HepG2 (cell line): Measurements from ENCODE around the gene MAP3K3. TPM values are rescaled to one million over a fixed set of nuclear protein-coding genes. Genes with fewer than 3 reads are reported as not detected.

ENCODE experiments used
- ATAC-seq: fragments of 200-7000 bp; cut with Tn5 transposase; 3 replicates; pipeline ENCODE4 v1.9.1; 2020; ENCODE audit warnings: mild to moderate bottlenecking, moderate library complexity
- BruUV-seq: library from RNA; stranded (reverse); fragments of 400-500 nt; replicated peaks from 2 replicates; lab custom pipeline; 2021; lab: Mats Ljungman, UMichigan
- CTCF ChIA-PET: fragments of 300-600 bp; formaldehyde crosslinking; extraction: SDS; loops from one replicate; lab custom pipeline; 2021; ENCODE audit warnings: low total read pairs, inconsistent platforms, low intra/inter-chr PET ratio; lab: Yijun Ruan, JAX
- POLR2A ChIA-PET: fragments of 350-600 bp; sonication (Branson Sonifier 250); formaldehyde crosslinking; loops from one replicate; lab custom pipeline; 2020; ENCODE audit warnings: antibody characterized with exemption, inconsistent platforms; lab: Yijun Ruan, JAX
- DNase-seq: peaks from one replicate; pipeline ENCODE4 v3.0.0-alpha.2; 2015; ENCODE audit warnings: low spot score
- FAIRE-seq: peaks from 3 replicates; lab custom pipeline; 2011; peaks lifted over from hg19 to GRCh38; lab: Jason Lieb, UNC
- H2AFZ ChIP-seq: one replicate; pipeline ENCODE4 v1.6.1; 2011; ENCODE audit warnings: low read length, inconsistent platforms
- H3K27ac ChIP-seq: fragments of 300-600 bp; 3 replicates; pipeline ENCODE4 v1.8.0; 2011; ENCODE audit warnings: mixed run types, mild to moderate bottlenecking, mixed read lengths, low read length, inconsistent platforms; ENCODE audit not compliant: insufficient read depth; ENCODE audit errors: extremely low read length
- H3K27me3 ChIP-seq, 2 experiments: fragments of 200-600 bp in 1 of 2; 2 replicates in 1 of 2; 3 replicates in 1 of 2; pipeline versions ENCODE4 v1.6.0 to v1.8.0; 2011; ENCODE audit warnings: low read length in 2 of 2, mild to moderate bottlenecking in 2 of 2, moderate library complexity in 2 of 2, inconsistent platforms in 1 of 2; ENCODE audit not compliant: insufficient read depth in 2 of 2, control insufficient read depth in 1 of 2
- H3K36me3 ChIP-seq, 2 experiments: fragments of 200-600 bp in 1 of 2; replicated peaks in 1 of 2; 2 replicates in 1 of 2; 3 replicates in 1 of 2; pipeline versions ENCODE4 v1.5.1 to v1.8.0; 2011; ENCODE audit warnings: low read length in 2 of 2, inconsistent platforms in 1 of 2; ENCODE audit not compliant: insufficient read depth in 2 of 2, control insufficient read depth in 1 of 2
- H3K4me1 ChIP-seq: 2 replicates; pipeline ENCODE4 v1.5.1; 2012; ENCODE audit warnings: low read length, inconsistent platforms; ENCODE audit not compliant: insufficient read depth
- H3K4me2 ChIP-seq: 2 replicates; pipeline ENCODE4 v1.6.0; 2011; ENCODE audit warnings: low read depth, low read length, inconsistent platforms
- H3K4me3 ChIP-seq, 3 experiments: fragments of 200-600 bp in 1 of 3; sonication (generic), shearing (Covaris generic) in 1 of 3; replicated peaks in 1 of 3; 2 replicates each; pipeline ENCODE4 v1.5.1; 2011 to 2016; ENCODE audit warnings: low read length in 3 of 3, inconsistent platforms in 2 of 3, low read depth in 2 of 3, mild to moderate bottlenecking in 2 of 3, control low read depth in 1 of 3, mixed read lengths in 1 of 3; ENCODE audit not compliant: insufficient read depth in 1 of 3
- H3K79me2 ChIP-seq: one replicate; pipeline ENCODE4 v1.6.1; 2011; ENCODE audit warnings: low read length, inconsistent platforms; ENCODE audit not compliant: insufficient read depth
- H3K9ac ChIP-seq: 2 replicates; pipeline ENCODE4 v1.6.0; 2011; ENCODE audit warnings: mild to moderate bottlenecking, low read depth, low read length, inconsistent platforms; ENCODE audit not compliant: insufficient read depth
- H3K9me3 ChIP-seq: 2 replicates; pipeline ENCODE4 v1.5.1; 2012; ENCODE audit warnings: mild to moderate bottlenecking, low read length
- H4K20me1 ChIP-seq: 2 replicates; pipeline ENCODE4 v1.6.0; 2011; ENCODE audit warnings: inconsistent platforms, mild to moderate bottlenecking, low read length, moderate library complexity; ENCODE audit not compliant: insufficient read depth
- ATF7 ChIP-seq, 2 experiments: fragments of 450-650 bp in 1 of 2; sonication (generic) in 1 of 2; formaldehyde crosslinking in 1 of 2; IDR thresholded peaks; 2 replicates each; pipeline versions ENCODE4 v1.4.0 to v1.6.1; 2016 to 2020; ENCODE audit warnings: antibody characterized with exemption in 1 of 2, mild to moderate bottlenecking in 1 of 2, missing genetic modification reagents in 1 of 2
- CREM ChIP-seq, 2 experiments: sonication (generic) in 1 of 2; formaldehyde crosslinking in 1 of 2; IDR thresholded peaks; 2 replicates each; pipeline versions ENCODE4 v1.4.0 to v1.6.1; 2016 to 2020; ENCODE audit warnings: antibody characterized with exemption in 1 of 2, mild to moderate bottlenecking in 1 of 2, missing genetic modification reagents in 1 of 2
- GFI1 ChIP-seq: sonication (generic); formaldehyde crosslinking; IDR thresholded peaks from 2 replicates; pipeline ENCODE4 v1.5.0; 2020; ENCODE audit warnings: missing genetic modification reagents, mild to moderate bottlenecking, borderline replicate concordance
- IKZF4 ChIP-seq: sonication (generic); formaldehyde crosslinking; IDR thresholded peaks from 2 replicates; pipeline ENCODE4 v1.5.1; 2020; ENCODE audit warnings: borderline replicate concordance, mild to moderate bottlenecking, low read depth, missing genetic modification reagents; ENCODE audit errors: not compliant biosample characterization
- IRF2 ChIP-seq: IDR thresholded peaks from 2 replicates; pipeline ENCODE4 v1.6.1; 2018; ENCODE audit warnings: missing genetic modification reagents, missing compliant biosample characterization
- ISL2 ChIP-seq: sonication (generic); formaldehyde crosslinking; IDR thresholded peaks from 2 replicates; pipeline ENCODE4 v1.5.0; 2020; ENCODE audit warnings: missing genetic modification reagents
- NCOR1 ChIP-seq: fragments of 200-600 bp; sonication (generic); IDR thresholded peaks from 2 replicates; pipeline ENCODE4 v1.7.0; 2017; ENCODE audit warnings: antibody characterized with exemption, low read length, borderline replicate concordance
- SOX13 ChIP-seq, 3 experiments: fragments of 450-650 bp in 1 of 3; sonication (generic) in 1 of 3; formaldehyde crosslinking in 1 of 3; IDR thresholded peaks in 2 of 3; conservative IDR thresholded peaks in 1 of 3; 2 replicates each; pipeline versions ENCODE4 v1.5.0 to v1.6.1; 2016 to 2020; ENCODE audit warnings: antibody characterized with exemption in 1 of 3, mild to moderate bottlenecking in 1 of 3, missing compliant biosample characterization in 1 of 3, missing genetic modification reagents in 1 of 3, moderate library complexity in 1 of 3
- SP4 ChIP-seq: sonication (generic); formaldehyde crosslinking; IDR thresholded peaks from 2 replicates; pipeline ENCODE4 v1.8.1; 2023; ENCODE audit warnings: mild to moderate bottlenecking, missing genetic modification reagents
- ZBTB39 ChIP-seq: sonication (generic); formaldehyde crosslinking; IDR thresholded peaks from 2 replicates; pipeline ENCODE4 v1.5.0; 2020; ENCODE audit warnings: missing genetic modification reagents
- ZFP41 ChIP-seq: sonication (generic); formaldehyde crosslinking; IDR thresholded peaks from 2 replicates; pipeline ENCODE4 v1.4.0; 2020; ENCODE audit warnings: mild to moderate bottlenecking, missing genetic modification reagents, borderline replicate concordance
- WGBS: methylation state at CpG from one replicate; pipeline ENCODE4 v1.1.6; 2017; ENCODE audit warnings: low lambda C conversion rate; 5-methylcytosine and 5-hydroxymethylcytosine counted together
- in situ Hi-C: cut with HindIII; loops from 2 replicates; pipeline ENCODE4 v1.10.0; 2017; ENCODE audit warnings: low pct_unique_long_range_greater_than_20kb; ENCODE audit not compliant: extremely low pct_ligation_motif_present
- intact Hi-C: fragments of 100-400 bp; cut with micrococcal nuclease; formaldehyde crosslinking; loops from one replicate; pipeline ENCODE4 v1.10.0; 2022; ENCODE audit not compliant: unreplicated experiment
- polyA plus RNA-seq, 8 experiments: library from polyadenylated mRNA; depleted of rRNA in 3 of 8; stranded (reverse) in 7 of 8; unstranded in 1 of 8; fragments of >200 nt; fragmentation: Illumina TruSeq in 4 of 8; extraction: Trizol in 4 of 8; gene quantifications; 2 replicates each; pipeline versions ENCODE4 v1.2.1 to v1.2.3, GENCODE V29; 2011 to 2016; ENCODE audit warnings: low read depth in 4 of 8, missing spikeins in 1 of 8, mixed read lengths in 1 of 8; ENCODE audit not compliant: insufficient read depth in 1 of 8
- total RNA-seq, 5 experiments: library from RNA; depleted of rRNA; stranded (reverse); fragments of >200 nt; fragmentation: Illumina TruSeq; extraction: Trizol; gene quantifications; 2 replicates each; pipeline ENCODE4 v1.2.3, GENCODE V29; 2016; ENCODE audit warnings: low read depth in 1 of 5
- TF ChIP-seq, protein P1 (sequence below): IDR thresholded peaks from 2 replicates; pipeline ENCODE4 v1.4.0; 2020; ENCODE audit warnings: mild to moderate bottlenecking, missing genetic modification reagents

The MAP3K3 gene
- total and polyA plus RNA-seq, 2 of the 13 experiments (the other 11 are each of a cell fraction or from before 2014, with no cell fraction given): 17.7 to 21.8 TPM

DNA sequence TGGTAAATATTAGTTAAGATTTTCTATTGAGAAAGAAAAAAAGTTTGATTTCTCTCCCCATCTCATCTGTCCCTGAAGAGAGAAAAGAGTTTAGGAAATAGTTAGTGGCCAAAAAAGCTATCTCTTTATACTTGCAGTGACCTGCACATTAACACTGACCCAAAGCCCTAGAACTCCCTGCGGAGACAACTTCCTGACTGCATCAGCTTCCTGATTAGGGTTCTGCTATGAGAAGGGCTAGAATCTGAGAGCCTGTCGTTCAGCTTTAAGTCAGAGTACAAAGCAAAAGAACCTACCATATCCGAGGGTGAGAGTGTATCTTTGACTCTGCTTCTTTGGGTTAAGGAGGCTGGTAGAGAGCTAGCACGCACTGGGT, 53.0 kb downstream of the MAP3K3 start (continued):
- no peak for TF ChIP-seq ZBTB39 (CRISPR knock-in tag)

GRCh38 chr17:63675607-63676546, 53.7 kb downstream of the MAP3K3 start:
- no TSS peak for BruUV-seq
- peak overlapping the region; percentile 37 for H3K4me2 ChIP-seq
- H3K79me2 ChIP-seq: no peaks in the 10 kb centered on the region
- no peak overlapping the region for H3K4me3 ChIP-seq
- H3K4me1 ChIP-seq: peaks cover 20% of the 10 kb centered on the region
- ATAC-seq (peak; percentile 88), FAIRE-seq (peak; percentile 84), DNase-seq (peak; percentile 83)
- intact Hi-C loops: loop anchor here (5.0 kb wide), 1 partner anchor 54 kb away; the partner anchor contains the start of gene MAP3K3
- H4K20me1 ChIP-seq: no peaks in the 10 kb centered on the region
- in situ Hi-C loops: no loop called here
- ChIA-PET POLR2A (interaction anchor here (1.0 to 2.1 kb wide), 4 partner anchors 54 to 167 kb away, joined by 3 to 12 read pairs (median 3); partner anchors contain the start of genes CCDC47, DDX42, MAP3K3 and SMARCD2), CTCF (no interaction called here)
- H3K9me3 ChIP-seq: no peaks in the 10 kb centered on the region
- 61% methylated on average over 6 of the region's 6 CpGs for WGBS
- H3K36me3 ChIP-seq: peaks cover 8 to 19% of the 10 kb centered on the region in 2 experiments
- no peak overlapping the region for H3K9ac ChIP-seq
- H3K27me3 ChIP-seq: no peaks in the 10 kb centered on the region
- no peak overlapping the region for H2AFZ ChIP-seq
- peak overlapping the region; percentile 12 for H3K27ac ChIP-seq
- TF ChIP-seq SOX13 (IDR thresholded peaks at IDR 0.05) (no peak), SOX13 (CRISPR knock-in tag; conservative IDR thresholded peaks at IDR 0.05 in 1 of 2, IDR thresholded peaks at IDR 0.05 in 1 of 2) (peak in 1 of 2 experiments; percentile 45; a peak in 1 of 4 replicates), GFI1 (CRISPR knock-in tag) (0 out of 2 replicates have a peak, but pooled peaks have one; percentile 12), SP4 (CRISPR knock-in tag) (0 out of 2 replicates have a peak, but pooled peaks have one; percentile 28), NCOR1 (peak; percentile 16; the same call in 1 of the 2 replicates), ISL2 (CRISPR knock-in tag) (0 out of 2 replicates have a peak, but pooled peaks have one; percentile 13), IRF2 (CRISPR knock-in tag) (no peak), ZFP41 (CRISPR knock-in tag) (no peak), IKZF4 (CRISPR knock-in tag) (no peak), CREM (IDR thresholded peaks at IDR 0.05) (no peak), CREM (CRISPR knock-in tag; IDR thresholded peaks at IDR 0.05) (no peak), ATF7 (IDR thresholded peaks at IDR 0.05) (no peak), ATF7 (CRISPR knock-in tag; IDR thresholded peaks at IDR 0.05) (0 out of 2 replicates have a peak, but pooled peaks have one; percentile 30)
- TF ChIP-seq, protein P1, sequence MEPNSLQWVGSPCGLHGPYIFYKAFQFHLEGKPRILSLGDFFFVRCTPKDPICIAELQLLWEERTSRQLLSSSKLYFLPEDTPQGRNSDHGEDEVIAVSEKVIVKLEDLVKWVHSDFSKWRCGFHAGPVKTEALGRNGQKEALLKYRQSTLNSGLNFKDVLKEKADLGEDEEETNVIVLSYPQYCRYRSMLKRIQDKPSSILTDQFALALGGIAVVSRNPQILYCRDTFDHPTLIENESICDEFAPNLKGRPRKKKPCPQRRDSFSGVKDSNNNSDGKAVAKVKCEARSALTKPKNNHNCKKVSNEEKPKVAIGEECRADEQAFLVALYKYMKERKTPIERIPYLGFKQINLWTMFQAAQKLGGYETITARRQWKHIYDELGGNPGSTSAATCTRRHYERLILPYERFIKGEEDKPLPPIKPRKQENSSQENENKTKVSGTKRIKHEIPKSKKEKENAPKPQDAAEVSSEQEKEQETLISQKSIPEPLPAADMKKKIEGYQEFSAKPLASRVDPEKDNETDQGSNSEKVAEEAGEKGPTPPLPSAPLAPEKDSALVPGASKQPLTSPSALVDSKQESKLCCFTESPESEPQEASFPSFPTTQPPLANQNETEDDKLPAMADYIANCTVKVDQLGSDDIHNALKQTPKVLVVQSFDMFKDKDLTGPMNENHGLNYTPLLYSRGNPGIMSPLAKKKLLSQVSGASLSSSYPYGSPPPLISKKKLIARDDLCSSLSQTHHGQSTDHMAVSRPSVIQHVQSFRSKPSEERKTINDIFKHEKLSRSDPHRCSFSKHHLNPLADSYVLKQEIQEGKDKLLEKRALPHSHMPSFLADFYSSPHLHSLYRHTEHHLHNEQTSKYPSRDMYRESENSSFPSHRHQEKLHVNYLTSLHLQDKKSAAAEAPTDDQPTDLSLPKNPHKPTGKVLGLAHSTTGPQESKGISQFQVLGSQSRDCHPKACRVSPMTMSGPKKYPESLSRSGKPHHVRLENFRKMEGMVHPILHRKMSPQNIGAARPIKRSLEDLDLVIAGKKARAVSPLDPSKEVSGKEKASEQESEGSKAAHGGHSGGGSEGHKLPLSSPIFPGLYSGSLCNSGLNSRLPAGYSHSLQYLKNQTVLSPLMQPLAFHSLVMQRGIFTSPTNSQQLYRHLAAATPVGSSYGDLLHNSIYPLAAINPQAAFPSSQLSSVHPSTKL (CRISPR knock-in tag): 0 out of 2 replicates have a peak, but pooled peaks have one; percentile 28
